ENCODE data around the gene RPN1. TPM values are rescaled to one million over a fixed set of nuclear protein-coding genes. Genes with fewer than 3 reads are reported as not detected.

RPN1 gene
- total and polyA plus RNA-seq, 2 of the 13 experiments (the other 11 are each of a cell fraction or from before 2014, with no cell fraction given): 290 to 342 TPM

GRCh38 chr3:128650096-128651050 lies at the start of gene RPN1 (continued):
- peak; percentile 70; the same call in 1 of the 2 replicates for TF ChIP-seq ZFP91 (CRISPR knock-in tag; IDR thresholded peaks at IDR 0.05; ENCODE audit: borderline replicate concordance)
- peak; percentile 85 for TF ChIP-seq ZNF501 (CRISPR knock-in tag; IDR thresholded peaks at IDR 0.05)
- 0 out of 2 replicates have a peak, but pooled peaks have one; percentile 34 for TF ChIP-seq ZNF879 (CRISPR knock-in tag; IDR thresholded peaks at IDR 0.05)
- no peak for TF ChIP-seq PRPF4 (IDR thresholded peaks at IDR 0.05; ENCODE audit: low read depth, low read length, poor library complexity, severe bottlenecking)
- TF ChIP-seq XBP1 (CRISPR knock-in tag; IDR thresholded peaks at IDR 0.05): 0 out of 2 replicates have a peak, but pooled peaks have one; percentile 22
- TF ChIP-seq KDM3A (CRISPR knock-in tag; IDR thresholded peaks at IDR 0.05; ENCODE audit: low read depth): peak; percentile 20; the same call in 1 of the 2 replicates
- no peak; the same call in 1 of the 2 replicates for TF ChIP-seq ZHX1 (CRISPR knock-in tag; IDR thresholded peaks at IDR 0.05; ENCODE audit: low read depth)
- TF ChIP-seq ZNF724P (CRISPR knock-in tag; IDR thresholded peaks at IDR 0.05; ENCODE audit: borderline replicate concordance): peak; percentile 48; the same call in 1 of the 2 replicates
- TF ChIP-seq MYNN (CRISPR knock-in tag; IDR thresholded peaks at IDR 0.05; ENCODE audit: low read depth): no peak; the same call in 1 of the 2 replicates
- TF ChIP-seq ZNF280D (CRISPR knock-in tag; IDR thresholded peaks at IDR 0.05): no peak
- TF ChIP-seq CBX1 (IDR thresholded peaks at IDR 0.05; ENCODE audit: low read depth): no peak
- TF ChIP-seq ZNF766 (CRISPR knock-in tag; IDR thresholded peaks at IDR 0.05; ENCODE audit: borderline replicate concordance): no peak
- TF ChIP-seq ZBTB26 (CRISPR knock-in tag; IDR thresholded peaks at IDR 0.05; ENCODE audit: borderline replicate concordance): peak; percentile 60
- no peak; the same call in 1 of the 2 replicates for TF ChIP-seq THAP7 (CRISPR knock-in tag; IDR thresholded peaks at IDR 0.05)
- TF ChIP-seq HOMEZ (CRISPR knock-in tag; IDR thresholded peaks at IDR 0.05; ENCODE audit: low read depth): no peak
- 0 out of 2 replicates have a peak, but pooled peaks have one; percentile 33 for TF ChIP-seq ZNF121 (CRISPR knock-in tag; IDR thresholded peaks at IDR 0.05)

Data from HepG2 (cell line).